Measurements from ENCODE around the gene HPS1. TPM values are rescaled to one million over a fixed set of nuclear protein-coding genes. Genes with fewer than 3 reads are reported as not detected.

The HPS1 gene
- total RNA-seq, 2 experiments from 2014 or later = 53.2 to 68.7 TPM

DNA sequence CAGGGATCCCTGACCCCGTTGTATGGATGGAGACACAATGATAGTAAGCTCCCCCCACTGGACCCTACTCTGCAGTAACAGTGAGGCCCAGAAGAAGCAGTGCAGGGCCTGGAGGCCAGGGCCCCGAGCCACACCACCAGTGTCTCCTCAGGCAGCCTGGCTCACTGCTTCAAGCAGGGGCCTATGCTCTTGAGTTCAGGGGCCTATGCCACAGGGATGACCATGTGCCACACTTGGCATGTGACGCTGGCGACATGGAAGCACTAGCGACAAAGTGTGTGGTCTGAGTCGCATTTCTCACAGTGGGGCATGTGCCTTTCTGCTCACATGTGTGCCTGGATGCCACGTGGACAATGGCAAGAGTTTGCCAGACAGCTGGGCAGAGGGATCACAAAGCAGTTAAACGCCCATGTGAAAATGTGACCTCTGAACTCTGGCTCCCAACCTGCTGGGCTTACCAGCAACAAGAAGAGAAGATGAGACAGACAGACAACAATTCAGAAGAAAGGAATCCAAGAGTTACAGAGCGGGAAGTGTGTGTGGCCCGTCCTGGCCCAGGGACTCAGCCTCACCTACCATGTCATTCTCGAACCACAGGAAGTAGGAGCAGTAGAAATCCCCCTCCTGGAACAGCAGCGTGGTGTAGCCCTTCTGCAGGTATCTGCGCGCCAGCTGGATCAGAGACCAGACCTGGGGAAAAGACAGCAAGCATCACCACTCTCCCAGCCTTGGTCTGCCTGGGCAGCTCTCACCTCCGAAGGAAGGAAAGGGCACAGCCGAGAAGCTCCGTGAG, 27.1 kb downstream of the HPS1 start:
- no peaks in the 10 kb centered on the region for H3K9me2 ChIP-seq (ENCODE audit: insufficient read depth, low read length)
- H3K36me3 ChIP-seq (ENCODE audit: insufficient read depth, low read length) = peaks cover 7% of the 10 kb centered on the region; the same call in 1 of the 2 replicates
- no peaks in the 10 kb centered on the region for H3K9me3 ChIP-seq (ENCODE audit: low read length)
- no peak overlapping the region for H2AFZ ChIP-seq (ENCODE audit: low read length)
- ChIA-PET POLR2A (no interaction called here), CTCF (ENCODE audit: unreplicated experiment) (no interaction called here)
- no peak overlapping the region for H3K4me2 ChIP-seq (ENCODE audit: low read length)
- H3K79me2 ChIP-seq (ENCODE audit: insufficient read depth, low read depth, low read length) = no peaks in the 10 kb centered on the region
- no peaks in the 10 kb centered on the region for H3K4me1 ChIP-seq (ENCODE audit: insufficient read depth, low read length, poor library complexity, severe bottlenecking)
- H3K27ac ChIP-seq (ENCODE audit: low read depth, low read length, poor library complexity, severe bottlenecking) = no peak overlapping the region
- DNase-seq (ENCODE audit: low spot score) = no peak
- no peak overlapping the region for H3K4me3 ChIP-seq (ENCODE audit: low read depth, low read length, poor library complexity, severe bottlenecking)
- no peaks in the 10 kb centered on the region for H4K20me1 ChIP-seq (ENCODE audit: insufficient read depth, low read length)
- no peak for TF ChIP-seq EZH2phosphoT487 (IDR thresholded peaks at IDR 0.05; ENCODE audit: borderline replicate concordance, low read depth, low read length)
- TF ChIP-seq, protein P1, sequence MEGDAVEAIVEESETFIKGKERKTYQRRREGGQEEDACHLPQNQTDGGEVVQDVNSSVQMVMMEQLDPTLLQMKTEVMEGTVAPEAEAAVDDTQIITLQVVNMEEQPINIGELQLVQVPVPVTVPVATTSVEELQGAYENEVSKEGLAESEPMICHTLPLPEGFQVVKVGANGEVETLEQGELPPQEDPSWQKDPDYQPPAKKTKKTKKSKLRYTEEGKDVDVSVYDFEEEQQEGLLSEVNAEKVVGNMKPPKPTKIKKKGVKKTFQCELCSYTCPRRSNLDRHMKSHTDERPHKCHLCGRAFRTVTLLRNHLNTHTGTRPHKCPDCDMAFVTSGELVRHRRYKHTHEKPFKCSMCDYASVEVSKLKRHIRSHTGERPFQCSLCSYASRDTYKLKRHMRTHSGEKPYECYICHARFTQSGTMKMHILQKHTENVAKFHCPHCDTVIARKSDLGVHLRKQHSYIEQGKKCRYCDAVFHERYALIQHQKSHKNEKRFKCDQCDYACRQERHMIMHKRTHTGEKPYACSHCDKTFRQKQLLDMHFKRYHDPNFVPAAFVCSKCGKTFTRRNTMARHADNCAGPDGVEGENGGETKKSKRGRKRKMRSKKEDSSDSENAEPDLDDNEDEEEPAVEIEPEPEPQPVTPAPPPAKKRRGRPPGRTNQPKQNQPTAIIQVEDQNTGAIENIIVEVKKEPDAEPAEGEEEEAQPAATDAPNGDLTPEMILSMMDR (conservative IDR thresholded peaks at IDR 0.05; ENCODE audit: low read length) = no peak
- intact Hi-C loops (cut with micrococcal nuclease; ENCODE audit: unreplicated experiment) = no loop called here
- no TSS peak for BruUV-seq (replicated peaks)

DNA sequence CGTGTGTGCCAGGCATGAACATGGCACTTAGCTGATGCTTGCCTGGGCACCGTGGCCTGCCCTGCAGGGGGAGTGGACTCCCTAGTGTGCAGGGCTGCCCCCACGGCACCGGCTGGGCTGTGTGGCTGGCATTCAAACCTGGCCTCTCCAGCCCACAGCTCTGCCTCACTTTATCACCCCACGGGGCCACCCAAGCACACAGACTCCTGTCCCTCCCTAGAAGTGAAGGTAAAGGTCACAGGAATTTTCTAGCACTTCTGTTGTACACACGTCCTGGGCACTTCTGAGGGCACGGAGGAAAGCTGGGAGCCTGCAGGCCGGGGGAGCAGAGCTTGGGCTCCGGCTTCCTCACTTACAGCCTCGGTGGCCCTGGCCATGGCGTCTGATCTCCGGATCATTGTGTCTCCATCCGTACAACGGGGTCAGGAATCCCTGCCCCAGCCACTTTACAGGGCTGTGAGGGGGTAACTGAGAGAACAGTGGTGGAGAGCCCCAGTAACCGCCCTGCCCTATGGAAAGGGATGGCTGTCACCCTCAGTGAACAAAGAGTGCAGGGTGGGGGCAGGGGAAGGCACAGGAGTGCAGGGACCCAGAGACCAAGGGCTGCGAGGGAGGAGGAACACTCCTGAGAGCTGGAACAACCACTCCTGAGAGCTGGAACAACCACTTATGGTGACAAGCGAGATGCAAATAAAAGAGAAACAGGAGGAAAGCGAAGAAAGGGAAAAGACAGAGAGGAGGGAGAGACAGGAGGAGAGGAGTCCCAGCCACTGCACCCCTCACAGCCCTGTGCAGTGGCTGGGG, 27.9 kb downstream of the HPS1 start:
- DNase-seq (ENCODE audit: low spot score) = no peak
- no peaks in the 10 kb centered on the region for H3K79me2 ChIP-seq (ENCODE audit: insufficient read depth, low read depth, low read length)
- peaks cover 7% of the 10 kb centered on the region; the same call in 1 of the 2 replicates for H3K36me3 ChIP-seq (ENCODE audit: insufficient read depth, low read length)
- POLR2A ChIA-PET = no interaction called here
- no peak for TF ChIP-seq EZH2phosphoT487 (IDR thresholded peaks at IDR 0.05; ENCODE audit: borderline replicate concordance, low read depth, low read length)
- TF ChIP-seq, protein P1 (conservative IDR thresholded peaks at IDR 0.05; ENCODE audit: low read length) = no peak
- no peaks in the 10 kb centered on the region for H4K20me1 ChIP-seq (ENCODE audit: insufficient read depth, low read length)
- CTCF ChIA-PET (ENCODE audit: unreplicated experiment) = no interaction called here
- H3K9me2 ChIP-seq (ENCODE audit: insufficient read depth, low read length) = no peaks in the 10 kb centered on the region
- H3K9me3 ChIP-seq (ENCODE audit: low read length) = no peaks in the 10 kb centered on the region
- H2AFZ ChIP-seq (ENCODE audit: low read length) = no peak overlapping the region
- no peak overlapping the region for H3K4me3 ChIP-seq (ENCODE audit: low read depth, low read length, poor library complexity, severe bottlenecking)
- BruUV-seq (replicated peaks) = no TSS peak
- no peaks in the 10 kb centered on the region for H3K4me1 ChIP-seq (ENCODE audit: insufficient read depth, low read length, poor library complexity, severe bottlenecking)
- no peak overlapping the region for H3K27ac ChIP-seq (ENCODE audit: low read depth, low read length, poor library complexity, severe bottlenecking)
- no peak overlapping the region for H3K4me2 ChIP-seq (ENCODE audit: low read length)
- intact Hi-C loops (cut with micrococcal nuclease; ENCODE audit: unreplicated experiment) = no loop called here

Data from OCI-LY7 (cell line).